Measurements from ENCODE around the gene OR2H2. TPM values are rescaled to one million over a fixed set of nuclear protein-coding genes. Genes with fewer than 3 reads are reported as not detected.

Gene OR2H2
- total RNA-seq, 1 experiment from 2014 or later: not detected

- DNase-seq (no peak), ATAC-seq (no peak)
- Histone ChIP-seq H3K4me1 (ENCODE audit: insufficient read depth, low read length) (no peaks in the 10 kb centered on the region), H4K20me1 (ENCODE audit: low read length) (no peaks in the 10 kb centered on the region), H3K27ac (ENCODE audit: low read length) (no peak overlapping the region), H3K27me3 (ENCODE audit: low read length) (no peaks in the 10 kb centered on the region), H3K4me3 (ENCODE audit: low read length) (no peak overlapping the region), H3K4me2 (ENCODE audit: low read length) (no peak overlapping the region), H3K36me3 (ENCODE audit: low read depth, low read length) (no peaks in the 10 kb centered on the region; the same call in 1 of the 2 replicates), H3K9me3 (ENCODE audit: low read length) (no peaks in the 10 kb centered on the region), H3F3A (ENCODE audit: low read length, unreplicated experiment) (no peaks in the 10 kb centered on the region), H3K9me2 (replicated peaks; ENCODE audit: low read length) (no peaks in the 10 kb centered on the region), H3K79me2 (ENCODE audit: low read length) (no peaks in the 10 kb centered on the region), H3K9ac (ENCODE audit: low read length) (no peak overlapping the region), H2AFZ (ENCODE audit: low read length) (no peak overlapping the region)
- intact Hi-C loops (cut with micrococcal nuclease): no loop called here
- TF ChIP-seq CTCF (conservative IDR thresholded peaks at IDR 0.05; ENCODE audit: low read depth, low read length): no peak
- no peak for TF ChIP-seq EZH2 (IDR thresholded peaks at IDR 0.05; ENCODE audit: low read length, unreplicated experiment)
- no peak for TF ChIP-seq EZH2phosphoT487 (IDR thresholded peaks at IDR 0.05; ENCODE audit: borderline replicate concordance, low read length)
- POLR2A ChIA-PET (ENCODE audit: unreplicated experiment): no interaction called here
- CTCF ChIA-PET: no interaction called here
- BruUV-seq (replicated peaks): no TSS peak
Measured at GRCh38 chr6:29603930-29604329, 19.0 kb downstream of the OR2H2 start.

- Histone ChIP-seq H2AFZ (ENCODE audit: low read length) (no peak overlapping the region), H4K20me1 (ENCODE audit: low read length) (no peaks in the 10 kb centered on the region), H3F3A (ENCODE audit: low read length, unreplicated experiment) (no peaks in the 10 kb centered on the region), H3K4me2 (ENCODE audit: low read length) (no peak overlapping the region), H3K27ac (ENCODE audit: low read length) (no peak overlapping the region), H3K79me2 (ENCODE audit: low read length) (no peaks in the 10 kb centered on the region), H3K36me3 (ENCODE audit: low read depth, low read length) (peaks cover 3% of the 10 kb centered on the region; the same call in 1 of the 2 replicates), H3K9me2 (replicated peaks; ENCODE audit: low read length) (no peaks in the 10 kb centered on the region), H3K9me3 (ENCODE audit: low read length) (no peaks in the 10 kb centered on the region), H3K9ac (ENCODE audit: low read length) (no peak overlapping the region), H3K4me1 (ENCODE audit: insufficient read depth, low read length) (no peaks in the 10 kb centered on the region), H3K4me3 (ENCODE audit: low read length) (no peak overlapping the region), H3K27me3 (ENCODE audit: low read length) (no peaks in the 10 kb centered on the region)
- no TSS peak for BruUV-seq (replicated peaks)
- intact Hi-C loops (cut with micrococcal nuclease): no loop called here
- DNase-seq (no peak), ATAC-seq (no peak)
- ChIA-PET CTCF (no interaction called here), POLR2A (ENCODE audit: unreplicated experiment) (no interaction called here)
- no peak for TF ChIP-seq CTCF (conservative IDR thresholded peaks at IDR 0.05; ENCODE audit: low read depth, low read length)
Measured at GRCh38 chr6:29608131-29608530, 23.2 kb downstream of the OR2H2 start.

GRCh38 chr6:29610540-29610939 lies 25.6 kb downstream of the OR2H2 start:
- H3K9me3 ChIP-seq (ENCODE audit: low read length): no peaks in the 10 kb centered on the region
- ATAC-seq (no peak), DNase-seq (no peak)
- no peak overlapping the region for H3K4me2 ChIP-seq (ENCODE audit: low read length)
- no peak overlapping the region for H3K27ac ChIP-seq (ENCODE audit: low read length)
- no peak overlapping the region for H3K9ac ChIP-seq (ENCODE audit: low read length)
- no peak overlapping the region for H2AFZ ChIP-seq (ENCODE audit: low read length)
- no peaks in the 10 kb centered on the region for H4K20me1 ChIP-seq (ENCODE audit: low read length)
- H3K4me3 ChIP-seq (ENCODE audit: low read length): no peak overlapping the region
- intact Hi-C loops (cut with micrococcal nuclease): no loop called here
- H3K4me1 ChIP-seq (ENCODE audit: insufficient read depth, low read length): no peaks in the 10 kb centered on the region
- TF ChIP-seq CTCF (conservative IDR thresholded peaks at IDR 0.05; ENCODE audit: low read depth, low read length): no peak
- TF ChIP-seq EZH2phosphoT487 (IDR thresholded peaks at IDR 0.05; ENCODE audit: borderline replicate concordance, low read length): no peak
- ChIA-PET CTCF (no interaction called here), POLR2A (ENCODE audit: unreplicated experiment) (no interaction called here)
- no peaks in the 10 kb centered on the region for H3K79me2 ChIP-seq (ENCODE audit: low read length)
- no peaks in the 10 kb centered on the region for H3K9me2 ChIP-seq (replicated peaks; ENCODE audit: low read length)
- H3F3A ChIP-seq (ENCODE audit: low read length, unreplicated experiment): no peaks in the 10 kb centered on the region
- H3K36me3 ChIP-seq (ENCODE audit: low read depth, low read length): 0 out of 2 replicates have a peak, but pooled peaks cover 3% of the 10 kb centered on the region
- BruUV-seq (replicated peaks): no TSS peak
- H3K27me3 ChIP-seq (ENCODE audit: low read length): no peaks in the 10 kb centered on the region
